ENCODE results near the gene SIX3.

SIX3 gene

GRCh38 chr2:44902217-44903137 lies 39.0 kb upstream of the SIX3 start:
- Histone ChIP-seq H2BK5ac (ENCODE audit: low read length) (no peak overlapping the region), H2BK15ac (ENCODE audit: low read length) (no peak overlapping the region), H3K4ac (ENCODE audit: low read length) (no peak overlapping the region), H3K27me3 (ENCODE audit: control insufficient read depth in 3 of 3, insufficient read depth in 3 of 3, low read depth in 1 of 3, low read length in 3 of 3) (peaks cover 0 to 17% (median 0%) of the 10 kb centered on the region in 3 experiments), H3K36me3 (replicated peaks in 1 of 2; ENCODE audit: control insufficient read depth in 2 of 2, insufficient read depth in 2 of 2, low read length in 2 of 2) (no peaks in the 10 kb centered on the region), H3K79me1 (ENCODE audit: low read depth, low read length) (no peaks in the 10 kb centered on the region), H3K23ac (ENCODE audit: low read depth, low read length, poor library complexity) (no peak overlapping the region), H3K4me2 (ENCODE audit: insufficient read depth, low read length, poor library complexity, severe bottlenecking) (no peak overlapping the region), H2AK5ac (ENCODE audit: low read depth, low read length) (no peak overlapping the region), H3K27ac (replicated peaks; ENCODE audit: low read length) (no peak overlapping the region), H3K4me1 (ENCODE audit: control insufficient read depth in 2 of 2, insufficient read depth in 1 of 2, low read depth in 1 of 2, low read length in 2 of 2) (peaks cover 0 to 4% of the 10 kb centered on the region in 2 donors), H4K8ac (ENCODE audit: low read depth, low read length) (no peak overlapping the region), H2BK12ac (ENCODE audit: low read length) (no peak overlapping the region), H3K18ac (ENCODE audit: low read length) (no peak overlapping the region), H2AFZ (ENCODE audit: low read length) (peak overlapping the region; percentile 37), H3K14ac (ENCODE audit: low read length) (no peak overlapping the region), H3K9me3 (replicated peaks in 1 of 2; ENCODE audit: control insufficient read depth in 2 of 2, insufficient read depth in 1 of 2, low read depth in 1 of 2, low read length in 2 of 2) (no peaks in the 10 kb centered on the region), H2BK120ac (ENCODE audit: low read depth, low read length) (no peak overlapping the region), H3K4me3 (ENCODE audit: low read length in 2 of 2) (no peak overlapping the region), H4K91ac (ENCODE audit: low read depth, low read length, poor library complexity) (no peak overlapping the region), H3K9ac (ENCODE audit: low read depth, low read length, poor library complexity) (no peak overlapping the region)
- no peak for DNase-seq (ENCODE audit: low spot score)
- WGBS, 2 donors (ENCODE audit: extremely low coverage in 2 of 2, insufficient read length in 2 of 2, insufficient replicate concordance in 1 of 2), result no CpG with 5 or more reads among the region's 7 CpGs

- H2AK5ac ChIP-seq (ENCODE audit: low read depth, low read length), result no peak overlapping the region
- no peak overlapping the region for H2BK120ac ChIP-seq (ENCODE audit: low read depth, low read length)
- H3K27ac ChIP-seq (replicated peaks; ENCODE audit: low read length), result no peak overlapping the region
- H3K14ac ChIP-seq (ENCODE audit: low read length), result no peak overlapping the region
- H3K4ac ChIP-seq (ENCODE audit: low read length), result no peak overlapping the region
- WGBS, 2 donors (ENCODE audit: extremely low coverage in 2 of 2, insufficient read length in 2 of 2, insufficient replicate concordance in 1 of 2), result no CpG with 5 or more reads among the region's 1 CpG
- H3K4me3 ChIP-seq (ENCODE audit: low read length in 2 of 2), result no peak overlapping the region
- H3K4me2 ChIP-seq (ENCODE audit: insufficient read depth, low read length, poor library complexity, severe bottlenecking), result no peak overlapping the region
- H2BK15ac ChIP-seq (ENCODE audit: low read length), result no peak overlapping the region
- no peak overlapping the region for H4K8ac ChIP-seq (ENCODE audit: low read depth, low read length)
- H2BK5ac ChIP-seq (ENCODE audit: low read length), result no peak overlapping the region
- H3K9ac ChIP-seq (ENCODE audit: low read depth, low read length, poor library complexity), result no peak overlapping the region
- H2BK12ac ChIP-seq (ENCODE audit: low read length), result no peak overlapping the region
- no peaks in the 10 kb centered on the region for H3K9me3 ChIP-seq (replicated peaks in 1 of 2; ENCODE audit: control insufficient read depth in 2 of 2, insufficient read depth in 1 of 2, low read depth in 1 of 2, low read length in 2 of 2)
- no peaks in the 10 kb centered on the region for H3K4me1 ChIP-seq (ENCODE audit: control insufficient read depth in 2 of 2, insufficient read depth in 1 of 2, low read depth in 1 of 2, low read length in 2 of 2)
- H4K91ac ChIP-seq (ENCODE audit: low read depth, low read length, poor library complexity), result no peak overlapping the region
- H2AFZ ChIP-seq (ENCODE audit: low read length), result no peak overlapping the region
- DNase-seq (ENCODE audit: low spot score), result no peak
- no peak overlapping the region for H3K18ac ChIP-seq (ENCODE audit: low read length)
- H3K27me3 ChIP-seq (ENCODE audit: control insufficient read depth in 3 of 3, insufficient read depth in 3 of 3, low read depth in 1 of 3, low read length in 3 of 3), result peaks cover 0 to 7% (median 0%) of the 10 kb centered on the region in 3 experiments
- H3K23ac ChIP-seq (ENCODE audit: low read depth, low read length, poor library complexity), result no peak overlapping the region
- H3K36me3 ChIP-seq (replicated peaks in 1 of 2; ENCODE audit: control insufficient read depth in 2 of 2, insufficient read depth in 2 of 2, low read length in 2 of 2), result no peaks in the 10 kb centered on the region
- H3K79me1 ChIP-seq (ENCODE audit: low read depth, low read length), result no peaks in the 10 kb centered on the region
Measured at GRCh38 chr2:44904578-44904977, 36.9 kb upstream of the SIX3 start.

- Histone ChIP-seq H2BK12ac (ENCODE audit: low read length) (no peak overlapping the region), H2AFZ (ENCODE audit: low read length) (no peak overlapping the region), H4K91ac (ENCODE audit: low read depth, low read length, poor library complexity) (no peak overlapping the region), H3K4me1 (ENCODE audit: control insufficient read depth in 2 of 2, insufficient read depth in 1 of 2, low read depth in 1 of 2, low read length in 2 of 2) (no peaks in the 10 kb centered on the region), H3K23ac (ENCODE audit: low read depth, low read length, poor library complexity) (no peak overlapping the region), H3K27ac (replicated peaks; ENCODE audit: low read length) (no peak overlapping the region), H3K4me3 (ENCODE audit: low read length in 2 of 2) (no peak overlapping the region), H2BK120ac (ENCODE audit: low read depth, low read length) (no peak overlapping the region), H3K27me3 (ENCODE audit: control insufficient read depth in 3 of 3, insufficient read depth in 3 of 3, low read depth in 1 of 3, low read length in 3 of 3) (no peaks in the 10 kb centered on the region), H2BK15ac (ENCODE audit: low read length) (no peak overlapping the region), H2BK5ac (ENCODE audit: low read length) (no peak overlapping the region), H3K79me1 (ENCODE audit: low read depth, low read length) (no peaks in the 10 kb centered on the region), H3K9ac (ENCODE audit: low read depth, low read length, poor library complexity) (no peak overlapping the region), H3K4me2 (ENCODE audit: insufficient read depth, low read length, poor library complexity, severe bottlenecking) (no peak overlapping the region), H3K14ac (ENCODE audit: low read length) (peak overlapping the region; percentile 22), H4K8ac (ENCODE audit: low read depth, low read length) (no peak overlapping the region), H3K4ac (ENCODE audit: low read length) (no peak overlapping the region), H3K9me3 (replicated peaks in 1 of 2; ENCODE audit: control insufficient read depth in 2 of 2, insufficient read depth in 1 of 2, low read depth in 1 of 2, low read length in 2 of 2) (peaks cover 0 to 4% of the 10 kb centered on the region in 2 donors), H3K36me3 (replicated peaks in 1 of 2; ENCODE audit: control insufficient read depth in 2 of 2, insufficient read depth in 2 of 2, low read length in 2 of 2) (no peaks in the 10 kb centered on the region), H3K18ac (ENCODE audit: low read length) (peak overlapping the region; percentile 39), H2AK5ac (ENCODE audit: low read depth, low read length) (no peak overlapping the region)
- no peak for DNase-seq (ENCODE audit: low spot score)
- no CpG with 5 or more reads among the region's 10 CpGs for WGBS, 2 donors (ENCODE audit: extremely low coverage in 2 of 2, insufficient read length in 2 of 2, insufficient replicate concordance in 1 of 2)
Measured at GRCh38 chr2:44906972-44907371, 34.5 kb upstream of the SIX3 start.

GRCh38 chr2:44909831-44910230 lies 31.7 kb upstream of the SIX3 start:
- no peaks in the 10 kb centered on the region for H3K36me3 ChIP-seq (replicated peaks in 1 of 2; ENCODE audit: control insufficient read depth in 2 of 2, insufficient read depth in 2 of 2, low read length in 2 of 2)
- no CpG with 5 or more reads among the region's 1 CpG for WGBS, 2 donors (ENCODE audit: extremely low coverage in 2 of 2, insufficient read length in 2 of 2, insufficient replicate concordance in 1 of 2)
- H3K4me1 ChIP-seq (ENCODE audit: control insufficient read depth in 2 of 2, insufficient read depth in 1 of 2, low read depth in 1 of 2, low read length in 2 of 2), result peaks cover 0 to 2% of the 10 kb centered on the region in 2 donors
- no peak overlapping the region for H3K14ac ChIP-seq (ENCODE audit: low read length)
- peaks cover 0 to 8% (median 0%) of the 10 kb centered on the region in 3 experiments for H3K27me3 ChIP-seq (ENCODE audit: control insufficient read depth in 3 of 3, insufficient read depth in 3 of 3, low read depth in 1 of 3, low read length in 3 of 3)
- H2BK12ac ChIP-seq (ENCODE audit: low read length), result no peak overlapping the region
- no peak overlapping the region for H3K4me2 ChIP-seq (ENCODE audit: insufficient read depth, low read length, poor library complexity, severe bottlenecking)
- peaks cover 0 to 4% of the 10 kb centered on the region in 2 donors for H3K9me3 ChIP-seq (replicated peaks in 1 of 2; ENCODE audit: control insufficient read depth in 2 of 2, insufficient read depth in 1 of 2, low read depth in 1 of 2, low read length in 2 of 2)
- no peaks in the 10 kb centered on the region for H3K79me1 ChIP-seq (ENCODE audit: low read depth, low read length)
- no peak overlapping the region for H4K8ac ChIP-seq (ENCODE audit: low read depth, low read length)
- H2AK5ac ChIP-seq (ENCODE audit: low read depth, low read length), result no peak overlapping the region
- H3K23ac ChIP-seq (ENCODE audit: low read depth, low read length, poor library complexity), result no peak overlapping the region
- H2BK120ac ChIP-seq (ENCODE audit: low read depth, low read length), result no peak overlapping the region
- H3K27ac ChIP-seq (replicated peaks; ENCODE audit: low read length), result no peak overlapping the region
- H3K9ac ChIP-seq (ENCODE audit: low read depth, low read length, poor library complexity), result no peak overlapping the region
- H3K18ac ChIP-seq (ENCODE audit: low read length), result no peak overlapping the region
- no peak overlapping the region for H2BK5ac ChIP-seq (ENCODE audit: low read length)
- H4K91ac ChIP-seq (ENCODE audit: low read depth, low read length, poor library complexity), result no peak overlapping the region
- no peak overlapping the region for H3K4ac ChIP-seq (ENCODE audit: low read length)
- no peak for DNase-seq (ENCODE audit: low spot score)
- H2AFZ ChIP-seq (ENCODE audit: low read length), result no peak overlapping the region
- H3K4me3 ChIP-seq (ENCODE audit: low read length in 2 of 2), result no peak overlapping the region
- H2BK15ac ChIP-seq (ENCODE audit: low read length), result no peak overlapping the region

Measured in neuronal stem cell (in vitro differentiated cells).